ENCODE measurements around the gene DUSP14. TPM values are rescaled to one million over a fixed set of nuclear protein-coding genes. Genes with fewer than 3 reads are reported as not detected.

Gene DUSP14
- polyA plus RNA-seq, 3 donors = 0.24 to 1.6 (median 1.1) TPM

- Histone ChIP-seq H3K9ac (ENCODE audit: insufficient read depth, low read length, poor library complexity, severe bottlenecking) (no peak overlapping the region), H3K9me3 (replicated peaks in 1 of 2; ENCODE audit: control insufficient read depth in 1 of 2, insufficient read depth in 1 of 2, low read length in 2 of 2) (no peaks in the 10 kb centered on the region), H4K20me1 (ENCODE audit: insufficient read depth, low read length) (no peaks in the 10 kb centered on the region), H3K4me2 (replicated peaks; ENCODE audit: extremely low read depth, low read length, poor library complexity, severe bottlenecking) (no peak overlapping the region), H3K27ac (ENCODE audit: low read depth in 1 of 2, low read length in 2 of 2) (no peak overlapping the region), H3K4me3 (replicated peaks in 1 of 3; ENCODE audit: low read depth in 2 of 3, low read length in 3 of 3) (no peak overlapping the region), H3K36me3 (replicated peaks in 1 of 2; ENCODE audit: control insufficient read depth in 1 of 2, insufficient read depth in 2 of 2, low read length in 2 of 2) (peaks cover 54 to 94% of the 10 kb centered on the region in 2 donors), H2AFZ (ENCODE audit: insufficient read depth, low read depth, low read length, poor library complexity, severe bottlenecking) (no peak overlapping the region), H3K27me3 (ENCODE audit: control insufficient read depth in 2 of 2, insufficient read depth in 2 of 2, low read length in 2 of 2) (no peaks in the 10 kb centered on the region), H3K4me1 (ENCODE audit: control insufficient read depth in 1 of 2, insufficient read depth in 2 of 2, low read length in 2 of 2) (no peaks in the 10 kb centered on the region), H3K79me2 (ENCODE audit: insufficient read depth, low read length) (no peaks in the 10 kb centered on the region)
- intact Hi-C loops (cut with micrococcal nuclease) = no loop called here
- no peaks in the 10 kb centered on the region for H3K27me3 Mint-ChIP-seq (ENCODE audit: low read depth in 3 of 3)
- H3K9me3 Mint-ChIP-seq = no peaks in the 10 kb centered on the region
- DNase-seq = no peak
- 98% methylated on average over 7 of the region's 7 CpGs for whole genome bisulfite sequencing (ENCODE audit: insufficient coverage)
- H3K27ac Mint-ChIP-seq = peak overlapping the region in 1 of 7 donors; percentile 41
- H3K4me3 Mint-ChIP-seq = no peak overlapping the region
- TF ChIP-seq, protein P1, sequence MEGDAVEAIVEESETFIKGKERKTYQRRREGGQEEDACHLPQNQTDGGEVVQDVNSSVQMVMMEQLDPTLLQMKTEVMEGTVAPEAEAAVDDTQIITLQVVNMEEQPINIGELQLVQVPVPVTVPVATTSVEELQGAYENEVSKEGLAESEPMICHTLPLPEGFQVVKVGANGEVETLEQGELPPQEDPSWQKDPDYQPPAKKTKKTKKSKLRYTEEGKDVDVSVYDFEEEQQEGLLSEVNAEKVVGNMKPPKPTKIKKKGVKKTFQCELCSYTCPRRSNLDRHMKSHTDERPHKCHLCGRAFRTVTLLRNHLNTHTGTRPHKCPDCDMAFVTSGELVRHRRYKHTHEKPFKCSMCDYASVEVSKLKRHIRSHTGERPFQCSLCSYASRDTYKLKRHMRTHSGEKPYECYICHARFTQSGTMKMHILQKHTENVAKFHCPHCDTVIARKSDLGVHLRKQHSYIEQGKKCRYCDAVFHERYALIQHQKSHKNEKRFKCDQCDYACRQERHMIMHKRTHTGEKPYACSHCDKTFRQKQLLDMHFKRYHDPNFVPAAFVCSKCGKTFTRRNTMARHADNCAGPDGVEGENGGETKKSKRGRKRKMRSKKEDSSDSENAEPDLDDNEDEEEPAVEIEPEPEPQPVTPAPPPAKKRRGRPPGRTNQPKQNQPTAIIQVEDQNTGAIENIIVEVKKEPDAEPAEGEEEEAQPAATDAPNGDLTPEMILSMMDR (IDR thresholded peaks at IDR 0.05) = no peak
- H3K4me1 Mint-ChIP-seq = no peaks in the 10 kb centered on the region
- H3K36me3 Mint-ChIP-seq = peaks cover 60 to 79% of the 10 kb centered on the region in 2 donors
Measured at GRCh38 chr17:37465069-37465616, 24.5 kb upstream of the DUSP14 start.

DNA sequence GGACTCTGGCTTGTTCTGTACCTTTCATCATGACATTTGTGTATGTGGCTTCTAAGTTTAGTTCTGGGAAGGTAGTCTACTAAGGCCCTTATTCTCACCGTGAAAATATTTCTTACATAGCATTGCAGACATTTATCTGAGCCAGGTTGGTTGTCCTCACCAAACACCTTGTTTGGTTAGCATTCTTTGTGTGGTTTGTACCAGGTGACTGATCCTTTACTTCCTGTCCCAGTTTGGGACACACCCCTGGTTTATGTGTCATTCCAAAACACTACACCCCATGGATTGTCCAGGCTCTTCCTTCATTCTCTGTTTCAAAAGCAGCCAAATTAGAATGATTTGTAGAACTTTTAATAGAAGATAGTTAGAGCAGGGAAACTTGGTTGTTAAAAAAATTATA lies 23.2 kb upstream of the DUSP14 start:
- Histone ChIP-seq H3K79me2 (ENCODE audit: insufficient read depth, low read length) (no peaks in the 10 kb centered on the region), H2AFZ (ENCODE audit: insufficient read depth, low read depth, low read length, poor library complexity, severe bottlenecking) (no peak overlapping the region), H4K20me1 (ENCODE audit: insufficient read depth, low read length) (no peaks in the 10 kb centered on the region), H3K4me2 (replicated peaks; ENCODE audit: extremely low read depth, low read length, poor library complexity, severe bottlenecking) (no peak overlapping the region), H3K36me3 (replicated peaks in 1 of 2; ENCODE audit: control insufficient read depth in 1 of 2, insufficient read depth in 2 of 2, low read length in 2 of 2) (peaks cover 58 to 92% of the 10 kb centered on the region in 2 donors), H3K9ac (ENCODE audit: insufficient read depth, low read length, poor library complexity, severe bottlenecking) (no peak overlapping the region), H3K9me3 (replicated peaks in 1 of 2; ENCODE audit: control insufficient read depth in 1 of 2, insufficient read depth in 1 of 2, low read length in 2 of 2) (no peaks in the 10 kb centered on the region), H3K27me3 (ENCODE audit: control insufficient read depth in 2 of 2, insufficient read depth in 2 of 2, low read length in 2 of 2) (no peaks in the 10 kb centered on the region), H3K4me1 (ENCODE audit: control insufficient read depth in 1 of 2, insufficient read depth in 2 of 2, low read length in 2 of 2) (no peaks in the 10 kb centered on the region), H3K27ac (ENCODE audit: low read depth in 1 of 2, low read length in 2 of 2) (no peak overlapping the region), H3K4me3 (replicated peaks in 1 of 3; ENCODE audit: low read depth in 2 of 3, low read length in 3 of 3) (no peak overlapping the region)
- intact Hi-C loops (cut with micrococcal nuclease) = no loop called here
- no peak for DNase-seq
- Mint-ChIP-seq H3K36me3 (peaks cover 63 to 81% of the 10 kb centered on the region in 2 donors), H3K27ac (peak overlapping the region in 1 of 7 donors; percentile 10), H3K9me3 (no peaks in the 10 kb centered on the region), H3K27me3 (ENCODE audit: low read depth in 3 of 3) (no peaks in the 10 kb centered on the region), H3K4me3 (no peak overlapping the region), H3K4me1 (no peaks in the 10 kb centered on the region)
- TF ChIP-seq, protein P1 (IDR thresholded peaks at IDR 0.05) = no peak
- 100% methylated on average over 1 of the region's 1 CpG for WGBS (ENCODE audit: insufficient coverage)
